ENCODE data around the gene TDRD3.
A peak's percentile ranks its signal among the peaks of the same experiment; 100 is the strongest.

TDRD3 gene

DNA sequence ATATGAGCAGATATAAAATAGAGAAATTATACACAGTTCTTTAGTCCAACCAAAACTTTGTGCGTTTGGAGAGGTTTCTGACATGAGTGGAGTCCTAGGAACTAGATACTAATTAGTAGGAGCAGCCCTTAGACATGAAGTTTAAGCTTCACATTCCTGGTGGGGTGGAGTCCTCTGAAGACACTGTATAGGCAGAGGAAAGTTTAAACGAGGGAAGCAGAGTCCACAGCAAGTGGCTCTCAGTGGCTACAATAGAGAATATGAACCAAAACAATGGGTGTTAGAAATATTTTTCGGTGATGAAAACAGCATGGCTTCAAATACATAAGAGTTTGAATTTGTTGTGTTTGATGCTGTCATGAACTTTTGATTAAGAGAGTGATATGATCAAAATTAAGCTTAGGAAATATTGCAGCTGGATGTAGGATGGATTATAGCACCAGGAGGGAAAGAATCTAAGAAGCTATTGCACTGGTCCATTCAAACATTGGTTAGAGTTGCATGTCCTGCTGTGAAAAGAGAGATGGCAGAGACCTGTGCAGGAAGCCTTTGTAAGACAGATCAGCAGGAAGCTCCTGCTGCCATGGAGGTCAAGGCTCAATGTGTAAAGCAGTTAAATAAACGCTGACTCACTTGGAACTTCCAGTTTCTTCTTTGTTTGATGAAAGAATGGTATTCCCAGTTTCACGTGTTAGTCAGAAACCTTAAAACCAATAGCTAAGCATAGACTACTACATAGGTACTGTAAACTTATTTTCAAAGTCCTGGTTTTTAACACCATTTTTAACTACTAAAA is 175.2 kb downstream of the TDRD3 start:
- Histone ChIP-seq H3K27ac (no peak overlapping the region), H3K4me3 (no peak overlapping the region)
- DNase-seq (ENCODE audit: low spot score): no peak
- TF ChIP-seq, protein P1, sequence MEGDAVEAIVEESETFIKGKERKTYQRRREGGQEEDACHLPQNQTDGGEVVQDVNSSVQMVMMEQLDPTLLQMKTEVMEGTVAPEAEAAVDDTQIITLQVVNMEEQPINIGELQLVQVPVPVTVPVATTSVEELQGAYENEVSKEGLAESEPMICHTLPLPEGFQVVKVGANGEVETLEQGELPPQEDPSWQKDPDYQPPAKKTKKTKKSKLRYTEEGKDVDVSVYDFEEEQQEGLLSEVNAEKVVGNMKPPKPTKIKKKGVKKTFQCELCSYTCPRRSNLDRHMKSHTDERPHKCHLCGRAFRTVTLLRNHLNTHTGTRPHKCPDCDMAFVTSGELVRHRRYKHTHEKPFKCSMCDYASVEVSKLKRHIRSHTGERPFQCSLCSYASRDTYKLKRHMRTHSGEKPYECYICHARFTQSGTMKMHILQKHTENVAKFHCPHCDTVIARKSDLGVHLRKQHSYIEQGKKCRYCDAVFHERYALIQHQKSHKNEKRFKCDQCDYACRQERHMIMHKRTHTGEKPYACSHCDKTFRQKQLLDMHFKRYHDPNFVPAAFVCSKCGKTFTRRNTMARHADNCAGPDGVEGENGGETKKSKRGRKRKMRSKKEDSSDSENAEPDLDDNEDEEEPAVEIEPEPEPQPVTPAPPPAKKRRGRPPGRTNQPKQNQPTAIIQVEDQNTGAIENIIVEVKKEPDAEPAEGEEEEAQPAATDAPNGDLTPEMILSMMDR (IDR thresholded peaks at IDR 0.05): no peak

DNA sequence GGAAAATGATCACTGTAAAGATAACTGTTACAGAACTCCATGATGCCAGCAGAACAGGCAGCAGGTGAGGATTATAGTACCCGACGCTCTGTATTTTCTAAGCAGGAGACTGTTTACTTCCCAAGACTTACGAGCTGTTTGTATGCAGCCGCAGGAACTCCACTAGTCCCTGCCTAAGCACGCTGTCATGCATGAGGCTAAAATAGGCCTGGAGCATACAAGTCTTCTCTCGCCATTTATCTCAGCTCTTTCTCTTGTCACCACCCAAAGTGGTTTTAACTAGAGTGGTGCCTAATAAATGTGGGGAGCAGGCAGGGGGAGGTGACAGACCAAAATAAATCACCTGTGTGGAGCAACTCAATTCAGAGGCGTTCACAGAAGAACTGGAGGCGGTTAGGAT is 175.8 kb downstream of the TDRD3 start:
- H3K4me3 ChIP-seq: no peak overlapping the region
- no peak for DNase-seq (ENCODE audit: low spot score)
- no peak overlapping the region for H3K27ac ChIP-seq
- TF ChIP-seq, protein P1 (IDR thresholded peaks at IDR 0.05): no peak

DNA sequence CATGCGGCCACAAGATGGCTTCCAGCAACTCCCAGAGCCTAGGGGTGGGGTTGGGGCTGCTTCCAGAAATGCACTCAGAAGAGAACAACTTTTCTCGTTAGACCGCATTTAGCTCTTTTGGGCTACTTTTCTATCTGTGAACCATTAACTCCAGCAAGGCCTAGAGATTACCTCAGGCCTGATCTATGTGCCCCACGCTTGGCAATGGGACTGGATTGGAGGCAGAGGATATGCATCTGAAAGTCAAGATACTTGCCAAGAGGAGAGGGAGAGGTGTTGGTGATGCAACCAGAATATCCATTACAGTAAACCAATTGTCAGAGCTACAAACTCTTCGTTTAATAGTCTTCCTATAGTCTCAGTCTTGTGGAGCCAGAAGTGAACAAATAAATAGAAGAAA is 177.7 kb downstream of the TDRD3 start:
- no peak overlapping the region for H3K4me3 ChIP-seq
- no peak overlapping the region for H3K27ac ChIP-seq
- DNase-seq (ENCODE audit: low spot score): no peak
- TF ChIP-seq, protein P1 (IDR thresholded peaks at IDR 0.05): no peak

DNA sequence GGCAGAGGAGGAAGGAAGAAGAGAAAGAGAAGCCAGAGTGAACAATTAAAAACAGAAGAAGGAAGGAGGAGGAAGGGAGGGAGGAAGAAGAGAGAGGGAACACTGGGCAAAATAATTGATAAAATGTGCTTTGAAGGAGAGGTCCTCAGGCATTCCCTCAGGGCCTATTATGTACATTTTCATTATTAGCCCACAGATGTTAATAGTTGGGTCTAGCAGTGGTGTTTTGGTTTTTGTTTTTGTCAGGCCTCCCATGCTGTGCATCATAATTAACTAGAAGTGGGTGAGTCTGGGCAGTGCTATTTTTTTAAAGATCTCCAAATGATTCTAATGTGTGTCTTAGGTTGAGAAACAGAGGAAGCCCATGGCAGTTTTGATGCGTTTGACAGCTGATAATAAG is 178.1 kb downstream of the TDRD3 start:
- TF ChIP-seq, protein P1 (IDR thresholded peaks at IDR 0.05): no peak
- DNase-seq (ENCODE audit: low spot score): no peak

DNA sequence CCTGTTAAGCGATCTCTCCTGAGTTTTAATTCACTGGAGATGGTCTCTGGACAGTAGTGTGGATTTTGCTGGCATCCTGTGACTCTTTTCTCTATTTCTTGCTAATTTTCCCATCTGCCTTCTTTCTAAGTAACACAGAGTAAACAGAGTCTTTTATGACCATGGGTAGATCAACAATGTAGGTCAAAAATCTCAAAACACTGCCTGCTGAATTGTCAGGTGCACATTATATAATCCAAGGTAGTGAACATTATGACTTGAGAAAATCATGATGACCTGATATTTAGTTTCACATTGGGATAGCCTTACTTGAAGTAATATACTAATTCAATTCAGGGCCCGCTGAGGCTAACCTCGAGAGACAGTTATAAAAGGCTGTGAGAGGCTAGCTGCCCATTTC is 180.7 kb downstream of the TDRD3 start:
- Histone ChIP-seq H3K4me3 (no peak overlapping the region), H3K27ac (no peak overlapping the region)
- no peak for DNase-seq (ENCODE audit: low spot score)
- TF ChIP-seq, protein P1 (IDR thresholded peaks at IDR 0.05): no peak

More for the DNA sequence above, 178.1 kb downstream of the TDRD3 start:
- Histone ChIP-seq H3K4me3 (no peak overlapping the region), H3K27ac (no peak overlapping the region)

DNA sequence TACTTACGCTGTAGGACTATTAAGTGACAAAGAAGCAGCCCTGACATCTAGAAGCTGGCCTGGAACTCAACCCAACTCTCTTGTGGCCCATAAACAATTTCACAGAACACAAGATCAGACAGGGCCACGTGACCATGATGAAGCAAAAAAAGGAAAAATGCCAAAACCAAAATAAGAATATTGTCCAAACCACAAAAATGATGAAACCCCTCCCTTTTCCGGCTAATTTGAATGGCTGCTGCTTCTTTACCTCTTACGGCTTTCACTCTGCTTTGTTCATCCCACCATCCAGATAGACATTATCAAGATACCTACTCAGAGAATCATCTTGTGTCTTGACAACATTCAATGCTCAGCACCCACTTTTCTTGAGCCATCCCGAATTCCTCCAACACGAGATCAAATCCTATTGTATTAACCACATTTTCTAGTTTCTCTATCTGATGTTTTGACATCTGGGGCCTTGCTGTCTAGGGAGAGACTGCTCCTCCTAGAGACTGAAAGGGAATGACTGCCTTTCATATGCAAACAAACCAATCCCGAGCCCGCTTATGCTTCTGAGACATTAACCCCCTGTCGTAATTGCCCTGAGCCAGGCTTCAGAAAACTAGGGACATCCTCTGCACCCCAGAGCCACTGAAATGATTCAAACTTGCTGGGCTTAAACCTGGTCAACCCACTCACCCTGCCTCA is 186.3 kb downstream of the TDRD3 start:
- TF ChIP-seq, protein P1 (IDR thresholded peaks at IDR 0.05): no peak
- H3K4me3 ChIP-seq: no peak overlapping the region
- no peak for DNase-seq (ENCODE audit: low spot score)
- peak overlapping the region in 1 of 2 donors; percentile 0 for H3K27ac ChIP-seq

Data from coronary artery (tissue), 2 donors.